Gastrocnemius medialis (tissue), 4 donors: Measurements from ENCODE around the gene HPCAL1. TPM values are rescaled to one million over a fixed set of nuclear protein-coding genes. Genes with fewer than 3 reads are reported as not detected.

Experiments used
- ATAC-seq, 2 donors: fragments of 150-250 bp; one replicate each; pipeline ENCODE4 v1.9.1; 2016
- DNase-seq, 2 donors: peaks; one replicate each; pipeline ENCODE4 v3.0.0-alpha.2; 2019
- H3K27ac ChIP-seq, 4 donors: fragments of 200-600 bp; sonication (generic); 1 replicate in 1 of 4; 2 replicates in 3 of 4; pipeline ENCODE4 v1.5.1; 2016 to 2018; ENCODE audit warnings: mild to moderate bottlenecking in 2 of 4, moderate library complexity in 1 of 4
- H3K27me3 ChIP-seq, 3 donors: fragments of 200-600 bp; sonication (generic) in 2 of 3; 1 replicate in 1 of 3; 2 replicates in 2 of 3; pipeline versions ENCODE4 v1.5.1 to v1.6.0; 2016 to 2019; ENCODE audit warnings: mild to moderate bottlenecking in 1 of 3, moderate library complexity in 1 of 3
- H3K36me3 ChIP-seq, 2 donors: fragments of 200-600 bp; sonication (generic) in 1 of 2; one replicate each; pipeline ENCODE4 v1.5.1; 2017 to 2018
- H3K4me1 ChIP-seq, 2 donors: fragments of 200-600 bp; sonication (generic) in 1 of 2; one replicate each; pipeline ENCODE4 v1.5.1; 2016 to 2017; ENCODE audit warnings: mild to moderate bottlenecking in 2 of 2
- H3K4me3 ChIP-seq, 4 donors: fragments of 200-600 bp; sonication (generic) in 3 of 4; 1 replicate in 1 of 4; 2 replicates in 3 of 4; pipeline ENCODE4 v1.5.1; 2016 to 2019; ENCODE audit warnings: mild to moderate bottlenecking in 2 of 4
- H3K9me3 ChIP-seq, 3 donors: fragments of 200-600 bp; sonication (generic) in 2 of 3; 1 replicate in 1 of 3; 2 replicates in 2 of 3; pipeline ENCODE4 v1.5.1; 2016 to 2019
- POLR2A ChIP-seq, 2 donors: fragments of 450-650 bp; IDR thresholded peaks; one replicate each; pipeline ENCODE4 v1.6.1; 2017; ENCODE audit warnings: antibody characterized with exemption in 2 of 2, mild to moderate bottlenecking in 2 of 2, moderate library complexity in 2 of 2
- in situ Hi-C, 4 donors: fragments of 200-750 bp; cut with MboI; loops; one replicate each; pipeline versions ENCODE4 v1.15.0 to v1.8.0; 2017; ENCODE audit warnings: low sequenced_read_pairs in 4 of 4
- intact Hi-C: fragments of 100-400 bp; cut with DNase I; formaldehyde crosslinking; loops from one replicate; pipeline ENCODE4 v1.15.1; 2023; ENCODE audit warnings: low total_unique reads
- total RNA-seq, 4 donors: library from RNA; depleted of rRNA; stranded (reverse); fragments of >200 nt; gene quantifications; one replicate each; pipeline versions ENCODE4 v1.1.0 to v1.2.3, GENCODE V29; 2016
- TF ChIP-seq, protein P1 (sequence below), 5 experiments: fragments of 450-650 bp in 3 of 5; fragments of 200-600 bp in 2 of 5; sonication (generic) in 2 of 5; IDR thresholded peaks in 4 of 5; conservative IDR thresholded peaks in 1 of 5; 1 replicate in 4 of 5; 2 replicates in 1 of 5; pipeline ENCODE4 v1.5.1; 2016 to 2019; ENCODE audit warnings: antibody characterized with exemption in 5 of 5, mild to moderate bottlenecking in 3 of 5, moderate library complexity in 3 of 5

HPCAL1 gene
- total RNA-seq, 4 donors from 2014 or later: 29.0 to 45.5 (median 34.5) TPM

DNA sequence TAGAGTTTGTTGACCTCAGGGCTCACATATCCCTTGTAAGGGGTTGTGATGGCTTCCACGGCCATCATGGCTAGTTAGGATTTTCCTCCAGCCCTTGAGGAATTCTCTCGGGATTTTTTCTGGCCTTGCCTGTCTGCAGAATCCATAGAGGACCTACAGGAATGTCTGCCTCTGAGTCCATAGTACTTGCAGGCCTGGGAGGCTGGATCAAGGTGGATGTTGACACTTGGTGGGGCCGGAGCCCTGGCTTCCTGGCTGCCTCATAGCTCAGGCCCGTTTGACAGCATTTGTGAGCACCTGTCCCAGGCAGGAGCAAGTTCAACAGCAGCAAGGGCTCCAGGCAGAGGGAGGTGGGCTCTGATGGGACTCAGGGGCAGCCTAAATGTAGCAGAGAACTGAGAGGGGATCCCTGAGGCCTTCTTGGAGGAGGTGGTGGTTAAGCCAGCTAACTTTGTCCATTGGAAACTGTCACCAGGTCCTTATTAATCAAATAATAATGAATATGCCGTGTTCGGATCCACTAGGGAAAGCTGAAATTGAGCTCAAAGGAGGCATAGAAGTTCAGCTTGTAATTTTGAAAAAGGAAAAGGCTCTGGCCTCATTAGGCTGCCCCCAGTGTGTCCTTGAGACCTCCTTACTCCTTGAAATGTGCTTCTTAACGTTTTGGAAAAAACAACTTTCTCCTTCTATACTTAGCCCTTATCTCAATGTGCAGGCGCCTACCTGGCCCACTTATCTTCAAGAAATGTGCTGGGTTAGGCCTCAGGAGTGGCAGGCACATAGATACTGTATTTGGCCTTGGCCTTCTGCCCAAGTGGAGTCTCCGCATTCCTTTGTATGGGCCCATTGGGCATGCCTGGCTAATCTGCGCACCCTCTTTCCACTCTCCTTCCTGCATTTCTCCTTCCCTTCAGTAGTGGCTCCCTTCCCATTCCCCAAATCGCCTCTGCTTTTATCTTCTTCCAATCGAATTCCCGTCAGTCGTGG is 66.9 kb downstream of the HPCAL1 start:
- Histone ChIP-seq H3K4me1 (no peaks in the 10 kb centered on the region), H3K27me3 (no peaks in the 10 kb centered on the region), H3K9me3 (no peaks in the 10 kb centered on the region), H3K36me3 (no peaks in the 10 kb centered on the region), H3K27ac (no peak overlapping the region), H3K4me3 (no peak overlapping the region)
- ATAC-seq (no peak), DNase-seq (no peak)
- in situ Hi-C loops (no loop called here), intact Hi-C loops (no loop called here)
- TF ChIP-seq, protein P1, sequence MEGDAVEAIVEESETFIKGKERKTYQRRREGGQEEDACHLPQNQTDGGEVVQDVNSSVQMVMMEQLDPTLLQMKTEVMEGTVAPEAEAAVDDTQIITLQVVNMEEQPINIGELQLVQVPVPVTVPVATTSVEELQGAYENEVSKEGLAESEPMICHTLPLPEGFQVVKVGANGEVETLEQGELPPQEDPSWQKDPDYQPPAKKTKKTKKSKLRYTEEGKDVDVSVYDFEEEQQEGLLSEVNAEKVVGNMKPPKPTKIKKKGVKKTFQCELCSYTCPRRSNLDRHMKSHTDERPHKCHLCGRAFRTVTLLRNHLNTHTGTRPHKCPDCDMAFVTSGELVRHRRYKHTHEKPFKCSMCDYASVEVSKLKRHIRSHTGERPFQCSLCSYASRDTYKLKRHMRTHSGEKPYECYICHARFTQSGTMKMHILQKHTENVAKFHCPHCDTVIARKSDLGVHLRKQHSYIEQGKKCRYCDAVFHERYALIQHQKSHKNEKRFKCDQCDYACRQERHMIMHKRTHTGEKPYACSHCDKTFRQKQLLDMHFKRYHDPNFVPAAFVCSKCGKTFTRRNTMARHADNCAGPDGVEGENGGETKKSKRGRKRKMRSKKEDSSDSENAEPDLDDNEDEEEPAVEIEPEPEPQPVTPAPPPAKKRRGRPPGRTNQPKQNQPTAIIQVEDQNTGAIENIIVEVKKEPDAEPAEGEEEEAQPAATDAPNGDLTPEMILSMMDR (IDR thresholded peaks at IDR 0.05 in 4 of 5, conservative IDR thresholded peaks at IDR 0.05 in 1 of 5): no peak
- no peak for TF ChIP-seq POLR2A (IDR thresholded peaks at IDR 0.05)

DNA sequence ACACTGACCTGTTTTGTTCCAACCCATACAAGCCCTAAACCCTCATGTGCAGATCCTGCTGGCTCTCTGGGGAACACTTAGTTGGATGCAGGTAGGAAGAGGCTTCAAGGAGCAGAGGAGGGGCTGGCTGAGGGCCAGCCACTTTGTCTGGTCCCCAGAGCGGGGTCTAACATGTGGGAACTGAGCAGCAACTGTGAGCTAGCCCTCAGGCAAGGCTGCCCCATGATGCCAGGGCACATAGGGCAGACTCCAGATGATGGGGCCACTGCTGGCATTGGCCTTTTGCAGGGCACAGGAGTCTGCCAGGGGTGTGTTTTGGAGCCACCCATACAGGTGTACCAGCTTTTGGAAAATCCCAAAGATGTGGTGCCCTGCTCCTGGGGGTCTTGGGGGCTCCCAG is 67.7 kb downstream of the HPCAL1 start:
- no peaks in the 10 kb centered on the region for H3K9me3 ChIP-seq
- no peaks in the 10 kb centered on the region for H3K36me3 ChIP-seq
- H3K4me3 ChIP-seq: no peak overlapping the region
- H3K27me3 ChIP-seq: no peaks in the 10 kb centered on the region
- no peaks in the 10 kb centered on the region for H3K4me1 ChIP-seq
- DNase-seq (no peak), ATAC-seq (no peak)
- intact Hi-C loops (no loop called here), in situ Hi-C loops (no loop called here)
- TF ChIP-seq, protein P1 (IDR thresholded peaks at IDR 0.05 in 4 of 5, conservative IDR thresholded peaks at IDR 0.05 in 1 of 5): no peak
- no peak for TF ChIP-seq POLR2A (IDR thresholded peaks at IDR 0.05)
- no peak overlapping the region for H3K27ac ChIP-seq

DNA sequence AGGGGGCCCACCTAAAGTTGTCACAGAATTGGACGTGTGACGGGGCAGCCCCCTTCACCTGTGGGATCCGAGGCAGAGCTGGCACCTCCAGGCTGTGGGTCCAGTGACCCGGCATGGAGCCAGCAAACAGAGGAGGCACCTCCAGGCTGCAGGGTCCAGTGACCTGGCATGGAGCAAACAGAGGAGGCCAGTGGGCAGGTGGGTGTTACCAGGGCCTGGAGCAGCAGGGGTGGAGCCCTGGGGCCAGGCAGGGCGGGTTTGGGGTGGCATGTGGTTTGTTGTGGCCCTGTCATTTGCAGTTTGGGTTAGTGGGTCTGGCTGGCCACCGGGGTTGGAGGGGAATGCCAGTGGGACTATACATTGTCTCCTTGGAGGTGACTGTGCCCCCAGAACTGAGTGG is 68.2 kb downstream of the HPCAL1 start:
- no peaks in the 10 kb centered on the region for H3K27me3 ChIP-seq
- no peaks in the 10 kb centered on the region for H3K9me3 ChIP-seq
- no peak overlapping the region for H3K27ac ChIP-seq
- TF ChIP-seq, protein P1 (IDR thresholded peaks at IDR 0.05 in 4 of 5, conservative IDR thresholded peaks at IDR 0.05 in 1 of 5): no peak
- TF ChIP-seq POLR2A (IDR thresholded peaks at IDR 0.05): no peak
- H3K36me3 ChIP-seq: no peaks in the 10 kb centered on the region
- intact Hi-C loops (no loop called here), in situ Hi-C loops (no loop called here)
- no peak overlapping the region for H3K4me3 ChIP-seq
- no peak for DNase-seq
- no peak for ATAC-seq
- H3K4me1 ChIP-seq: no peaks in the 10 kb centered on the region

DNA sequence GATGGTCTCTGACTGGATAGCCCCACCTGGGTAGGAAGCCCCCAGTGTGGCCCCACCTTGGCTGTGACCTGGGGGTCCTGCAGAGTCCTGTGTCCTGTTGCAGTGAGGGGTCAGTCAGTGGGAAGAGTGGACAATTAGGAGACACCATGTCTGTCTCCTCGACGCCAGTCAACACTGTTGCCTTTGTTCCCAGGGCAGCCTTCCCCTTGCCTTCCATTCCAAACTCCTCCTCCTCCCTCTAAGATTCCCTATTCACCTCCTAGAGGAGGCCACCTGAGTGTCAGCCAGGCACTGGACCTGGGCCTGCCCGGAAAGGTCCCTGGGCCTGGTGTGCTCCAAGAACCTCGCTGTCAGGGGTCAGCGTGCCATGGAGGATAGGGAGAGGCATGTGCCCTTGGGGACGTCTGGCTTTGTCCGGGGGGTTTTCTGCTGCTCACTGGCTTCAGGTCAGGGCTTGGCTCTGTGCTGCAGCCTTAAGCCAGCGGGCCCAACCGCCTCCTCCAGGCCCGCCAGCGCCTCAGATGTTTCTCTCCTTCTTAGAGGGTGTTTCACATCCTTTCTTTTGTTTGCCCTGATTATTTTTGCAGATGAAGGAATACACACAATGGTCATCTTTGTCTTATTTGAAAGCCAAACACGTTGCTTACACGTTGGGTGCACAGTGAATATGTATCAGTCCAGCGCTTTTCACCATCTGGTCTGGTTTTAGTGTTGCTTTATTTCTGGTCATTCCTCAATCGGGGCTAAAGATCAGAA is 68.9 kb downstream of the HPCAL1 start:
- Histone ChIP-seq H3K27me3 (no peaks in the 10 kb centered on the region), H3K4me1 (no peaks in the 10 kb centered on the region), H3K4me3 (no peak overlapping the region), H3K9me3 (no peaks in the 10 kb centered on the region), H3K27ac (no peak overlapping the region), H3K36me3 (no peaks in the 10 kb centered on the region)
- intact Hi-C loops: no loop called here
- ATAC-seq: no peak
- no peak for DNase-seq
- in situ Hi-C loops: no loop called here
- no peak for TF ChIP-seq POLR2A (IDR thresholded peaks at IDR 0.05)
- TF ChIP-seq, protein P1 (IDR thresholded peaks at IDR 0.05 in 4 of 5, conservative IDR thresholded peaks at IDR 0.05 in 1 of 5): no peak
